NB4 (cell line): ENCODE data around the gene PIK3IP1.

Experiments
- POLR2A ChIP-seq: IDR thresholded peaks from 2 replicates; pipeline ENCODE4 v1.6.1; 2011; ENCODE audit warnings: mild to moderate bottlenecking; ENCODE audit not compliant: insufficient read length; ENCODE audit errors: extremely low read depth
- TF ChIP-seq, protein P1 (sequence below): IDR thresholded peaks from one replicate; pipeline ENCODE4 v1.5.1; 2012; ENCODE audit warnings: low read depth, low read length
- TF ChIP-seq, protein P2 (sequence below): IDR thresholded peaks from 2 replicates; pipeline ENCODE4 v1.6.1; 2011; ENCODE audit warnings: low read depth, low read length

DNA sequence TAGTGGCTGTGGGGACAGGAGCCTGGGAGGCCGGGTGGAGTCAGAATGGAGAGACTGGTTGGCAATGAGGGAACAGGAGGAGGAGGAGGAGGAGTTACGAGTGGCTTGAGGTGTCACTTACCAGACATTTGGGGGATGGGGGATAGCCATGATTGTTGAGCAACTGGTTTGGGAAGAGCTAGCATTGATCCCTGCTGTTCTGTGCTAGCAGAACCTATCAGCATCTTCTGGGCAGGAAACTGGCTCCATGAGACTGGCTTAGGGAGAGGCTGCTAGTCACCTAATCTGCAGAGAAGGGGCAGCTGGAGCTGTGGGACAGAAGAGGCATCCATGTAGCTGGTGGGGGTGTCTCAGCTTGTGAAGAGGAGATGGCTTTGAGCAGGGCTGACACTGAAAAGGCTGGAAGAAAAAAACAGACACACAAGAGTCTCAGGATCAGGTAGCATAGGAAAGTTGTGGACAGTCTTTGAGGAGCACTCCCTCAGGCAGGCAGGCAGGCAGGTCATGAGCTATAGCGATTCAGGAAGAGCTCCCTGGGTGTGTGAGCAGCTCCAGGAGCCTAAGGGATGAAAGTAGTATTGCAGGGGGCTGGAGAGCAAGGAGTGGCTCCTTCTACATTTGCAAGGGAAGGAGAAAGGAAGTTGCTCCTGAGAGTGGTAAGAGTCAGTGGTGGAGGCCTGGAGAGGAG lies 22.3 kb downstream of the PIK3IP1 start:
- TF ChIP-seq, protein P1, sequence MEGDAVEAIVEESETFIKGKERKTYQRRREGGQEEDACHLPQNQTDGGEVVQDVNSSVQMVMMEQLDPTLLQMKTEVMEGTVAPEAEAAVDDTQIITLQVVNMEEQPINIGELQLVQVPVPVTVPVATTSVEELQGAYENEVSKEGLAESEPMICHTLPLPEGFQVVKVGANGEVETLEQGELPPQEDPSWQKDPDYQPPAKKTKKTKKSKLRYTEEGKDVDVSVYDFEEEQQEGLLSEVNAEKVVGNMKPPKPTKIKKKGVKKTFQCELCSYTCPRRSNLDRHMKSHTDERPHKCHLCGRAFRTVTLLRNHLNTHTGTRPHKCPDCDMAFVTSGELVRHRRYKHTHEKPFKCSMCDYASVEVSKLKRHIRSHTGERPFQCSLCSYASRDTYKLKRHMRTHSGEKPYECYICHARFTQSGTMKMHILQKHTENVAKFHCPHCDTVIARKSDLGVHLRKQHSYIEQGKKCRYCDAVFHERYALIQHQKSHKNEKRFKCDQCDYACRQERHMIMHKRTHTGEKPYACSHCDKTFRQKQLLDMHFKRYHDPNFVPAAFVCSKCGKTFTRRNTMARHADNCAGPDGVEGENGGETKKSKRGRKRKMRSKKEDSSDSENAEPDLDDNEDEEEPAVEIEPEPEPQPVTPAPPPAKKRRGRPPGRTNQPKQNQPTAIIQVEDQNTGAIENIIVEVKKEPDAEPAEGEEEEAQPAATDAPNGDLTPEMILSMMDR: no peak
- no peak for TF ChIP-seq POLR2A
- TF ChIP-seq, protein P2, sequence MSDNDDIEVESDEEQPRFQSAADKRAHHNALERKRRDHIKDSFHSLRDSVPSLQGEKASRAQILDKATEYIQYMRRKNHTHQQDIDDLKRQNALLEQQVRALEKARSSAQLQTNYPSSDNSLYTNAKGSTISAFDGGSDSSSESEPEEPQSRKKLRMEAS: no peak
